NAMALWA (cell line): ENCODE measurements around the gene DHRSX.
"Not testable (repeated sequence)": the region's sequence is repeated elsewhere in the genome, so short reads cannot be mapped to it uniquely, and the experiment has no call there.

Source experiments
- DNase-seq: peaks from one replicate; pipeline ENCODE4 v3.0.0-alpha.2; 2015; ENCODE audit warnings: low spot score

DHRSX gene

GRCh38 chrX:2391869-2392606 lies 108.7 kb downstream of the DHRSX start:
- no peak for DNase-seq

GRCh38 chrX:2390754-2391153 lies 110.0 kb downstream of the DHRSX start:
- no peak for DNase-seq

GRCh38 chrX:2389731-2390130 lies 111.0 kb downstream of the DHRSX start:
- DNase-seq, result not testable (repeated sequence)

- no peak for DNase-seq
Measured at GRCh38 chrX:2389324-2389723, 111.5 kb downstream of the DHRSX start.

- no peak for DNase-seq
Measured at GRCh38 chrX:2388669-2389068, 112.1 kb downstream of the DHRSX start.

GRCh38 chrX:2387614-2388239 lies 113.0 kb downstream of the DHRSX start:
- DNase-seq, result no peak

- DNase-seq, result no peak
Measured at GRCh38 chrX:2385224-2385623, 115.6 kb downstream of the DHRSX start.

GRCh38 chrX:2384486-2384885 lies 116.3 kb downstream of the DHRSX start:
- no peak for DNase-seq

- no peak for DNase-seq
Measured at GRCh38 chrX:2383735-2384134, 117.0 kb downstream of the DHRSX start.

GRCh38 chrX:2383144-2383543 lies 117.6 kb downstream of the DHRSX start:
- no peak for DNase-seq

- not testable (repeated sequence) for DNase-seq
Measured at GRCh38 chrX:2382433-2383048, 118.2 kb downstream of the DHRSX start.

- DNase-seq, result no peak
Measured at GRCh38 chrX:2376166-2376565, 124.6 kb downstream of the DHRSX start.

GRCh38 chrX:2374086-2374485 lies 126.7 kb downstream of the DHRSX start:
- DNase-seq, result no peak

- no peak for DNase-seq
Measured at GRCh38 chrX:2373615-2374014, 127.2 kb downstream of the DHRSX start.

GRCh38 chrX:2371026-2371711 lies 129.6 kb downstream of the DHRSX start:
- DNase-seq, result peak; percentile 3

- no peak for DNase-seq
Measured at GRCh38 chrX:2370456-2370855, 130.3 kb downstream of the DHRSX start.

- DNase-seq, result no peak
Measured at GRCh38 chrX:2369206-2369605, 131.6 kb downstream of the DHRSX start.

GRCh38 chrX:2360731-2361130 lies 140.0 kb downstream of the DHRSX start:
- DNase-seq, result no peak

- not testable (repeated sequence) for DNase-seq
Measured at GRCh38 chrX:2359522-2359921, 141.3 kb downstream of the DHRSX start.

GRCh38 chrX:2351999-2352995 lies 148.5 kb downstream of the DHRSX start:
- DNase-seq, result no peak

GRCh38 chrX:2351321-2351720 lies 149.5 kb downstream of the DHRSX start:
- DNase-seq, result no peak
